Limb (tissue), 2 donors: ENCODE results near the gene PSMC6.
A peak's percentile ranks its signal among the peaks of the same experiment; 100 is the strongest.

Experiments
- DNase-seq, 2 donors: peaks; one replicate each; pipeline ENCODE4 v3.0.0-alpha.2; 2016; ENCODE audit errors: extremely low spot score in 2 of 2

PSMC6 gene

GRCh38 chr14:52706724-52707706, at the start of gene PSMC6:
PSMC6 (plus strand) TSS chr14:52707200; CDS start chr14:52707220, 20 bp downstream.
- peak; percentile 96 to 98 for DNase-seq

- DNase-seq, result no peak
Observed at GRCh38 chr14:52660325-52660724, 46.7 kb upstream of the PSMC6 start.

- DNase-seq, result no peak
Observed at GRCh38 chr14:52660832-52661231, 46.2 kb upstream of the PSMC6 start.

GRCh38 chr14:52661314-52661713, 45.7 kb upstream of the PSMC6 start:
- no peak for DNase-seq

GRCh38 chr14:52663850-52664249, 43.1 kb upstream of the PSMC6 start:
- DNase-seq, result no peak

- DNase-seq, result no peak
Observed at GRCh38 chr14:52678591-52678990, 28.4 kb upstream of the PSMC6 start.

- DNase-seq, result no peak
Observed at GRCh38 chr14:52683985-52684520, 22.9 kb upstream of the PSMC6 start.

GRCh38 chr14:52686176-52686575, 20.8 kb upstream of the PSMC6 start:
- no peak for DNase-seq

GRCh38 chr14:52690983-52691760, 15.8 kb upstream of the PSMC6 start:
- no peak for DNase-seq

- DNase-seq, result no peak
Observed at GRCh38 chr14:52692248-52692962, 14.6 kb upstream of the PSMC6 start.

GRCh38 chr14:52693036-52693435, 14.0 kb upstream of the PSMC6 start:
- no peak for DNase-seq

GRCh38 chr14:52693532-52693931, 13.5 kb upstream of the PSMC6 start:
- no peak for DNase-seq

- peak in 1 of 2 donors; percentile 10 for DNase-seq
Observed at GRCh38 chr14:52694761-52695480, 12.1 kb upstream of the PSMC6 start.

GRCh38 chr14:52695481-52696091, 11.4 kb upstream of the PSMC6 start, which contains the start of gene ERO1A:
ERO1A (minus strand) TSS chr14:52695558; CDS start chr14:52695481, 77 bp downstream.
- peak; percentile 67 to 89 for DNase-seq

- DNase-seq, result no peak
Observed at GRCh38 chr14:52700701-52701172, 6.3 kb upstream of the PSMC6 start.

GRCh38 chr14:52701223-52701622, 5.8 kb upstream of the PSMC6 start:
- DNase-seq, result no peak

GRCh38 chr14:52703225-52703624, 3.8 kb upstream of the PSMC6 start:
- no peak for DNase-seq

GRCh38 chr14:52703664-52704063, 3.3 kb upstream of the PSMC6 start:
- DNase-seq, result no peak

GRCh38 chr14:52706286-52706685, 714 bp upstream of the PSMC6 start:
- no peak for DNase-seq

GRCh38 chr14:52711666-52712065, 4.7 kb downstream of the PSMC6 start:
- no peak for DNase-seq
